Measurements from ENCODE around the gene LGALS4.
"Not testable (repeated sequence)": the region's sequence is repeated elsewhere in the genome, so short reads cannot be mapped to it uniquely, and the experiment has no call there.

LGALS4 gene

GRCh38 chr19:38819231-38819920 lies 6.6 kb upstream of the LGALS4 start:
- DNase-seq = no peak

- DNase-seq = no peak
These were observed 4.3 kb upstream of the LGALS4 start for GRCh38 chr19:38817081-38817480.

GRCh38 chr19:38816131-38816750 lies 3.5 kb upstream of the LGALS4 start:
- no peak for DNase-seq

- DNase-seq = no peak
These were observed 2.6 kb upstream of the LGALS4 start for GRCh38 chr19:38815059-38816001.

GRCh38 chr19:38813932-38814331 lies 1.2 kb upstream of the LGALS4 start:
- not testable (repeated sequence) for DNase-seq

GRCh38 chr19:38813323-38813722 lies 578 bp upstream of the LGALS4 start:
- no peak for DNase-seq

GRCh38 chr19:38812009-38812840 lies 520 bp downstream of the LGALS4 start:
- no peak for DNase-seq

- DNase-seq = no peak
These were observed 3.0 kb downstream of the LGALS4 start for GRCh38 chr19:38809592-38810252.

- no peak for DNase-seq
These were observed 4.0 kb downstream of the LGALS4 start for GRCh38 chr19:38808741-38809140.

GRCh38 chr19:38807374-38808098 lies 5.2 kb downstream of the LGALS4 start:
- DNase-seq = not testable (repeated sequence)

GRCh38 chr19:38806371-38806770 lies 6.4 kb downstream of the LGALS4 start:
- no peak for DNase-seq

GRCh38 chr19:38805180-38805579 lies 7.6 kb downstream of the LGALS4 start:
- no peak for DNase-seq

- DNase-seq = no peak
These were observed 9.2 kb downstream of the LGALS4 start for GRCh38 chr19:38803543-38803942.

- DNase-seq = no peak
These were observed 11.2 kb downstream of the LGALS4 start for GRCh38 chr19:38801359-38802095.

- DNase-seq = no peak
These were observed 12.0 kb downstream of the LGALS4 start for GRCh38 chr19:38800577-38801347.

- DNase-seq = no peak
These were observed 13.6 kb downstream of the LGALS4 start for GRCh38 chr19:38799104-38799503.

- DNase-seq = not testable (repeated sequence)
These were observed 15.0 kb downstream of the LGALS4 start for GRCh38 chr19:38797781-38798180.

GRCh38 chr19:38796154-38796553 lies 16.6 kb downstream of the LGALS4 start:
- DNase-seq = no peak

GRCh38 chr19:38795549-38795948 lies 17.2 kb downstream of the LGALS4 start:
- DNase-seq = no peak

- DNase-seq = no peak
These were observed 19.1 kb downstream of the LGALS4 start for GRCh38 chr19:38793671-38794070.
